Activated B cell treated with CpG ODN at 0.5 μM for 24 hours (primary cell): ENCODE measurements around the gene CSF2. TPM values are rescaled to one million over a fixed set of nuclear protein-coding genes. Genes with fewer than 3 reads are reported as not detected.

Source experiments
- ATAC-seq: fragments of 200-7000 bp; cut with Tn5 transposase; one replicate; pipeline ENCODE4 v1.10.0; 2021; ENCODE audit warnings: low read depth, mild to moderate bottlenecking, moderate library complexity
- CTCF ChIA-PET: fragments of 350-600 bp; sonication (Branson Sonifier 250); formaldehyde crosslinking; loops from one replicate; lab custom pipeline; 2021; ENCODE audit warnings: antibody characterized with exemption; lab: Charles Lee
- POLR2A ChIA-PET: fragments of 350-600 bp; sonication (Branson Sonifier 250); formaldehyde crosslinking; loops from one replicate; lab custom pipeline; 2021; ENCODE audit warnings: antibody characterized with exemption; lab: Charles Lee
- DNase-seq: peaks from one replicate; pipeline ENCODE4 v3.0.0; 2022
- H3K27ac Mint-ChIP-seq: one replicate; pipeline ENCODE4 v1.8.0; 2020; ENCODE audit warnings: mixed read lengths
- H3K27me3 Mint-ChIP-seq: one replicate; pipeline ENCODE4 v1.8.0; 2021; ENCODE audit warnings: mixed read lengths
- H3K36me3 Mint-ChIP-seq: one replicate; pipeline ENCODE4 v1.8.0; 2021; ENCODE audit warnings: low read depth, mixed read lengths
- H3K4me1 Mint-ChIP-seq: one replicate; pipeline ENCODE4 v1.8.0; 2021; ENCODE audit warnings: mixed read lengths
- H3K4me3 Mint-ChIP-seq: one replicate; pipeline ENCODE4 v1.8.0; 2020; ENCODE audit warnings: mild to moderate bottlenecking, mixed read lengths
- H3K9me3 Mint-ChIP-seq: one replicate; pipeline ENCODE4 v1.8.0; 2020; ENCODE audit warnings: mixed read lengths
- CTCF ChIP-seq: fragments of 200-600 bp; IDR thresholded peaks from one replicate; pipeline ENCODE4 v1.8.0; 2022; ENCODE audit warnings: antibody characterized with exemption, mild to moderate bottlenecking
- intact Hi-C: fragments of 100-400 bp; cut with micrococcal nuclease; formaldehyde crosslinking; loops from one replicate; pipeline ENCODE4 v1.15.1; 2024
- total RNA-seq: library from RNA; stranded (reverse); gene quantifications from 2 replicates; pipeline ENCODE4 v1.2.3, GENCODE V29; 2022

Gene CSF2
- total RNA-seq, 1 donor from 2014 or later = not detected

DNA sequence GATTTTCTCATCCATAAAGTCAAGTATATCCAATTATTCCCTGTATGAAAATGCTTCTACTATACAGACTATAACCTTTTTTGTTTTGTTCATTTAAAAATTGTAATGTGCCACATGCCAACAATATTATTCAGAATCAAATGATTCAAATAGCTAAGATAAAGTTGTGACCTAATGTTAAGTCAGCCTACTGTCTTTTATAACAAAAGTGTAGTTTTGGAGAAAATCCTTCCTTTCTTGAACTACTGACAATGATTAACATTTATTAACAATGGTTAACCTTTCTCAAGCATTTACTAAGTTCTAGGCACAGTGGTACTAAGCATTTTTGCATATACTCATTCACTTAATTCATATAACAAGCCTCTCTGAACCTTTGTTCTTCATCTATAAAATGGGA, 25.0 kb downstream of the CSF2 start:
- peaks cover 94% of the 10 kb centered on the region for H3K4me1 Mint-ChIP-seq
- no peaks in the 10 kb centered on the region for H3K27me3 Mint-ChIP-seq
- H3K4me3 Mint-ChIP-seq = peak overlapping the region; percentile 57
- ATAC-seq (no peak), DNase-seq (no peak)
- H3K36me3 Mint-ChIP-seq = no peaks in the 10 kb centered on the region
- H3K27ac Mint-ChIP-seq = peak overlapping the region; percentile 72
- intact Hi-C loops = loop anchor here (1.0 kb wide), 1 partner anchor 34 kb away; no protein-coding TSS in a partner anchor
- CTCF ChIA-PET = no interaction called here
- H3K9me3 Mint-ChIP-seq = no peaks in the 10 kb centered on the region
- POLR2A ChIA-PET = no interaction called here
- no peak for TF ChIP-seq CTCF

- intact Hi-C loops = loop anchor here (1.0 kb wide), 1 partner anchor 35 kb away; no protein-coding TSS in a partner anchor
- peaks cover 94% of the 10 kb centered on the region for H3K4me1 Mint-ChIP-seq
- DNase-seq (no peak), ATAC-seq (peak; percentile 32)
- POLR2A ChIA-PET = no interaction called here
- TF ChIP-seq CTCF = no peak
- no peaks in the 10 kb centered on the region for H3K36me3 Mint-ChIP-seq
- H3K27me3 Mint-ChIP-seq = no peaks in the 10 kb centered on the region
- H3K27ac Mint-ChIP-seq = peak overlapping the region; percentile 72
- H3K9me3 Mint-ChIP-seq = no peaks in the 10 kb centered on the region
- CTCF ChIA-PET = no interaction called here
- peak overlapping the region; percentile 57 for H3K4me3 Mint-ChIP-seq
Observed at GRCh38 chr5:132099076-132099748, 25.6 kb downstream of the CSF2 start.

- no peak for TF ChIP-seq CTCF
Observed at GRCh38 chr5:132099905-132100304, 26.3 kb downstream of the CSF2 start.

GRCh38 chr5:132100672-132101261, 27.2 kb downstream of the CSF2 start:
- intact Hi-C loops = loop anchor here (5.0 kb wide), 2 partner anchors 127 to 952 kb away; partner anchors contain the start of genes HSPA4 and P4HA2
- ATAC-seq = peak; percentile 32
- no peak for TF ChIP-seq CTCF
- DNase-seq = no peak
- Mint-ChIP-seq H3K27ac (peak overlapping the region; percentile 65), H3K4me1 (peaks cover 93% of the 10 kb centered on the region), H3K9me3 (no peaks in the 10 kb centered on the region), H3K4me3 (peak overlapping the region; percentile 42), H3K27me3 (no peaks in the 10 kb centered on the region), H3K36me3 (no peaks in the 10 kb centered on the region)
- CTCF ChIA-PET = no interaction called here
- POLR2A ChIA-PET = no interaction called here

More at GRCh38 chr5:132099905-132100304, 26.3 kb downstream of the CSF2 start:
- ChIA-PET POLR2A (no interaction called here), CTCF (no interaction called here)
- no peak for ATAC-seq
- intact Hi-C loops = loop anchor here (1.0 to 5.0 kb wide), 3 partner anchors 36 to 952 kb away; partner anchors contain the start of genes HSPA4 and P4HA2
- no peak for DNase-seq
- Mint-ChIP-seq H3K9me3 (no peaks in the 10 kb centered on the region), H3K27ac (peak overlapping the region; percentile 72), H3K4me1 (peaks cover 95% of the 10 kb centered on the region), H3K27me3 (no peaks in the 10 kb centered on the region), H3K4me3 (peak overlapping the region; percentile 57), H3K36me3 (no peaks in the 10 kb centered on the region)

DNA sequence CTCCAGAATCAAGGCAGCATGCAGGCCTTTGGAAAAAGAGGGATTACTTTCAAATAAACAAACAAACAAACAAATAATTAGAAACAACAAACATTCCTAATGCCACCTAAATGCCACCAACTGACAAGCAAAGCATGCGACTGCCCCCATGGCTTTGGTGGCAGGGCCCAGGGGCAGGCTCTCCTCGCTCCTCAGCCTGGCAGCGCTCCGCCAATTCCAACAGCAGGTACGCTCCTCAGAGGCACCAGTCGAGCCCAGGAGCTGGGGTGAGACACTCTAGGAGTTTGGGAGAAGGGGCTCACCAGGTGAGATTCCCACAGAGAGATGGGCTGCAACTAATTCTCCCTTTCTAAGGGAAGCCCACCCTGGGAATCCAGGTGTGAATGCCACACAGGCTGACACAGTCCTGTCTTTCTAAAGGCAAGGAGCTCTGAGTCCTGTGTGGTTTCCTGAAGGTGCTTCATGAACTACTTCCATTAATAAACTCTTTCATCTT, 27.8 kb downstream of the CSF2 start:
- CTCF ChIA-PET = interaction anchor here (0.7 kb wide), 1 partner anchor 68 kb away, joined by 3 read pairs; no protein-coding TSS in a partner anchor
- H3K4me3 Mint-ChIP-seq = no peak overlapping the region
- DNase-seq (no peak), ATAC-seq (no peak)
- peak overlapping the region; percentile 65 for H3K27ac Mint-ChIP-seq
- intact Hi-C loops = loop anchor here (5.0 kb wide), 2 partner anchors 126 to 951 kb away; partner anchors contain the start of genes HSPA4 and P4HA2
- H3K36me3 Mint-ChIP-seq = no peaks in the 10 kb centered on the region
- POLR2A ChIA-PET = no interaction called here
- no peaks in the 10 kb centered on the region for H3K27me3 Mint-ChIP-seq
- TF ChIP-seq CTCF = no peak
- H3K9me3 Mint-ChIP-seq = no peaks in the 10 kb centered on the region
- peaks cover 89% of the 10 kb centered on the region for H3K4me1 Mint-ChIP-seq
